ENCODE results near the gene MAML3.

MAML3 gene

DNA sequence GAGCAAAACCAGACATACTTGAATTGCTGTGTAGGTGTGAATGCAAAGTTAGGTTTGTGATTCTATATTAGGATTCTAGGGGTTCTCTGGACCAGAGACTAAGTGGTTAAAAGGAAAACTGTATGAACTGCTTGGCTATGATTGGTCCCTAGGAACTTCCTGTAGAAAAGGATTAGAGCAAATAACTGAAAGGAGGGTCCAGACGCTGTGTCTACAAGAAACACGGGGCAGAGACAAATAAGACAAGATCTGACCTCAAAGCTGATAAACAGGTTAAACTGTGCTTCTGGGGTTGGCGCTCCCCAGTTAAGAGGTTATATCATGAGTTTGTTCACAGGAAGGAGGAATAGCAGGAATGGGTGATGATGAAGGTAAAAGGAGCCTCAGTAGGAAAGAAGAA, 304.8 kb downstream of the MAML3 start:
- H3K36me3 ChIP-seq = no peaks in the 10 kb centered on the region
- no peaks in the 10 kb centered on the region for H3K9me3 ChIP-seq
- peaks cover 24 to 35% of the 10 kb centered on the region in 2 experiments for H3K4me1 ChIP-seq (ENCODE audit: control insufficient read depth in 1 of 2, insufficient read depth in 1 of 2, low read depth in 1 of 2, low read length in 1 of 2)
- H3K4me3 ChIP-seq (ENCODE audit: low read depth in 1 of 2, low read length in 1 of 2) = no peak overlapping the region
- TF ChIP-seq, protein P1, sequence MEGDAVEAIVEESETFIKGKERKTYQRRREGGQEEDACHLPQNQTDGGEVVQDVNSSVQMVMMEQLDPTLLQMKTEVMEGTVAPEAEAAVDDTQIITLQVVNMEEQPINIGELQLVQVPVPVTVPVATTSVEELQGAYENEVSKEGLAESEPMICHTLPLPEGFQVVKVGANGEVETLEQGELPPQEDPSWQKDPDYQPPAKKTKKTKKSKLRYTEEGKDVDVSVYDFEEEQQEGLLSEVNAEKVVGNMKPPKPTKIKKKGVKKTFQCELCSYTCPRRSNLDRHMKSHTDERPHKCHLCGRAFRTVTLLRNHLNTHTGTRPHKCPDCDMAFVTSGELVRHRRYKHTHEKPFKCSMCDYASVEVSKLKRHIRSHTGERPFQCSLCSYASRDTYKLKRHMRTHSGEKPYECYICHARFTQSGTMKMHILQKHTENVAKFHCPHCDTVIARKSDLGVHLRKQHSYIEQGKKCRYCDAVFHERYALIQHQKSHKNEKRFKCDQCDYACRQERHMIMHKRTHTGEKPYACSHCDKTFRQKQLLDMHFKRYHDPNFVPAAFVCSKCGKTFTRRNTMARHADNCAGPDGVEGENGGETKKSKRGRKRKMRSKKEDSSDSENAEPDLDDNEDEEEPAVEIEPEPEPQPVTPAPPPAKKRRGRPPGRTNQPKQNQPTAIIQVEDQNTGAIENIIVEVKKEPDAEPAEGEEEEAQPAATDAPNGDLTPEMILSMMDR (IDR thresholded peaks at IDR 0.05) = no peak
- no peak overlapping the region for H3K27ac ChIP-seq
- H3K27me3 ChIP-seq = no peaks in the 10 kb centered on the region

GRCh38 chr4:139848028-139848427, 306.0 kb downstream of the MAML3 start:
- H3K36me3 ChIP-seq = no peaks in the 10 kb centered on the region
- TF ChIP-seq, protein P1 (IDR thresholded peaks at IDR 0.05) = no peak

DNA sequence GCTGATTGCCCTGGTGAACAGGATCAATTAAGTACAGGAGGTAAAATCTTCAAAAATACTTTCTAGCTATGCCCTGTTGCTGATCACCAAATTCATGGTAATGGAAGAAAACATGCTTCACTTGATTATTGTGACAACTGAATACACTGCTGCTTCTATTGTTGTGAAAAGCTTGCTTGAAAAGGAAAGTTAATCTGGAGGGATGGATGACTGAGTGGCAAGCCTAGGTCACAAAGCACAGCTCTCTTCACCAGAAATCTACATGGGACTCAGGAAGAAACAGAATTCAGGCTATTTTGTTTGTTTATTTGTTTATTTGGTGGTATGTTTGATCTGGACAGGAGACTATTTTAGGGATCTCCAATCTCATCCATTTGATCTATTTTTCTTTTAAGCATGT, 306.4 kb downstream of the MAML3 start:
- peaks cover 37 to 42% of the 10 kb centered on the region in 2 experiments for H3K4me1 ChIP-seq (ENCODE audit: control insufficient read depth in 1 of 2, insufficient read depth in 1 of 2, low read depth in 1 of 2, low read length in 1 of 2)

More at GRCh38 chr4:139848028-139848427, 306.0 kb downstream of the MAML3 start:
- Histone ChIP-seq H3K4me3 (ENCODE audit: low read depth in 1 of 2, low read length in 1 of 2) (no peak overlapping the region), H3K27ac (no peak overlapping the region), H3K4me1 (ENCODE audit: control insufficient read depth in 1 of 2, insufficient read depth in 1 of 2, low read depth in 1 of 2, low read length in 1 of 2) (peaks cover 36 to 42% of the 10 kb centered on the region in 2 experiments), H3K27me3 (no peaks in the 10 kb centered on the region), H3K9me3 (no peaks in the 10 kb centered on the region)

DNA sequence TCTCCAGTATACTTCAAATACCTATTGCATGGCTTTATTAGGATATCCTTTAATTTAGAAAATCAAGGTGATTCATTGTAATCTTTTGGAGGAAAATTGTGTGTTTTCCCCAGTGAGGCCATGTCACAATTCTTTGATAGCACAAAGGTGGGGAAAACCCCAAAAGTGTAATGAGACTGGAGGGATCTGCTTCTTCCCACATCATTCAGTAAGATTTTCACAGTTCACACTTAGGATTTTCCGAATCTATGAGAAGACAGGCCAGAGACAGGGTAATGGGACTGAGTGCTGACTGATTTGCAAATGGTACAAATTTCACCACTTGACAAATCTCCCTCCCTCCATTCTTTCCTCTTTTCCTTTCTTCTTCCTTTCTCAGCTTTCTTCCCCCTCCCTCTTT, 307.2 kb downstream of the MAML3 start:
- H3K27me3 ChIP-seq = no peaks in the 10 kb centered on the region
- no peak overlapping the region for H3K27ac ChIP-seq
- H3K4me3 ChIP-seq (ENCODE audit: low read depth in 1 of 2, low read length in 1 of 2) = no peak overlapping the region
- H3K9me3 ChIP-seq = no peaks in the 10 kb centered on the region
- no peaks in the 10 kb centered on the region for H3K36me3 ChIP-seq
- H3K4me1 ChIP-seq (ENCODE audit: control insufficient read depth in 1 of 2, insufficient read depth in 1 of 2, low read depth in 1 of 2, low read length in 1 of 2) = peaks cover 42 to 45% of the 10 kb centered on the region in 2 experiments
- TF ChIP-seq, protein P1 (IDR thresholded peaks at IDR 0.05) = no peak

More for the DNA sequence above, 306.4 kb downstream of the MAML3 start:
- Histone ChIP-seq H3K4me3 (ENCODE audit: low read depth in 1 of 2, low read length in 1 of 2) (no peak overlapping the region), H3K36me3 (no peaks in the 10 kb centered on the region), H3K27me3 (no peaks in the 10 kb centered on the region), H3K27ac (no peak overlapping the region), H3K9me3 (no peaks in the 10 kb centered on the region)
- TF ChIP-seq, protein P1 (IDR thresholded peaks at IDR 0.05) = no peak

- Histone ChIP-seq H3K9me3 (no peaks in the 10 kb centered on the region), H3K27ac (peak overlapping the region; percentile 74), H3K36me3 (no peaks in the 10 kb centered on the region), H3K4me3 (ENCODE audit: low read depth in 1 of 2, low read length in 1 of 2) (no peak overlapping the region), H3K27me3 (no peaks in the 10 kb centered on the region), H3K4me1 (ENCODE audit: control insufficient read depth in 1 of 2, insufficient read depth in 1 of 2, low read depth in 1 of 2, low read length in 1 of 2) (peaks cover 53 to 54% of the 10 kb centered on the region in 2 experiments)
- TF ChIP-seq, protein P1 (IDR thresholded peaks at IDR 0.05) = no peak
Measured at GRCh38 chr4:139845453-139846093, 308.4 kb downstream of the MAML3 start.
